Mammary epithelial cell (primary cell): ENCODE results near the gene VWA8.

ENCODE experiments used
- EZH2 ChIP-seq: IDR thresholded peaks from 2 replicates; pipeline ENCODE4 v1.6.1; 2012; ENCODE audit warnings: low read length, inconsistent platforms, borderline replicate concordance
- TF ChIP-seq, protein P1 (sequence below), 2 donors: IDR thresholded peaks in 1 of 2; conservative IDR thresholded peaks in 1 of 2; 2 replicates each; pipeline ENCODE4 v1.5.1; 2011 to 2012; ENCODE audit warnings: inconsistent platforms in 2 of 2, low read length in 2 of 2, mild to moderate bottlenecking in 2 of 2, control low read depth in 1 of 2, low read depth in 1 of 2; ENCODE audit not compliant: insufficient read depth in 1 of 2; ENCODE audit errors: extremely low read depth in 1 of 2

DNA sequence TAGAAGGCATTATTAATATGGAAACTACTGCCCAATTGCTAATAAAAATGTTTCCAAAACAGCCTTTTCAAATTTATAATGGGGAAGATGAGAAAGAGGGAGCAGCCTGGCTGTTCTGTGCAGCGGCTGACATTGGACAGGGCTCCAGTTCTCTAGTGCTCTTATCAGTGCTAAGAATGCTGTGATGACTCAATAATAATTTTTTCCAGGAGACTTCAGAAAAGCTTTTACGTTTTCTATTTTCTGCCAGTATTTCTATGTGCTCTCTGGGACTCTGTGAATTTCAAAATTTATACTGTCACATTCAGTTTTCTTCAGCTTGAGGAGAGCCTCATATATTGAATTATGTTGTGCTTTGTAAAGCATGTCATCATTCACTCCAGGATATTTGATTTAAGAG is 209.6 kb downstream of the VWA8 start:
- TF ChIP-seq, protein P1, sequence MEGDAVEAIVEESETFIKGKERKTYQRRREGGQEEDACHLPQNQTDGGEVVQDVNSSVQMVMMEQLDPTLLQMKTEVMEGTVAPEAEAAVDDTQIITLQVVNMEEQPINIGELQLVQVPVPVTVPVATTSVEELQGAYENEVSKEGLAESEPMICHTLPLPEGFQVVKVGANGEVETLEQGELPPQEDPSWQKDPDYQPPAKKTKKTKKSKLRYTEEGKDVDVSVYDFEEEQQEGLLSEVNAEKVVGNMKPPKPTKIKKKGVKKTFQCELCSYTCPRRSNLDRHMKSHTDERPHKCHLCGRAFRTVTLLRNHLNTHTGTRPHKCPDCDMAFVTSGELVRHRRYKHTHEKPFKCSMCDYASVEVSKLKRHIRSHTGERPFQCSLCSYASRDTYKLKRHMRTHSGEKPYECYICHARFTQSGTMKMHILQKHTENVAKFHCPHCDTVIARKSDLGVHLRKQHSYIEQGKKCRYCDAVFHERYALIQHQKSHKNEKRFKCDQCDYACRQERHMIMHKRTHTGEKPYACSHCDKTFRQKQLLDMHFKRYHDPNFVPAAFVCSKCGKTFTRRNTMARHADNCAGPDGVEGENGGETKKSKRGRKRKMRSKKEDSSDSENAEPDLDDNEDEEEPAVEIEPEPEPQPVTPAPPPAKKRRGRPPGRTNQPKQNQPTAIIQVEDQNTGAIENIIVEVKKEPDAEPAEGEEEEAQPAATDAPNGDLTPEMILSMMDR (conservative IDR thresholded peaks at IDR 0.05 in 1 of 2, IDR thresholded peaks at IDR 0.05 in 1 of 2; ENCODE audit: extremely low read depth in 1 of 2, insufficient read depth in 1 of 2, low read depth in 1 of 2, low read length in 2 of 2): no peak
- TF ChIP-seq EZH2: no peak
